ENCODE measurements around the gene ELN.

- no peak for TF ChIP-seq POLR2A (IDR thresholded peaks at IDR 0.05)
- no peak for TF ChIP-seq CTCF (IDR thresholded peaks at IDR 0.05)
Observed at GRCh38 chr7:74049997-74050798, 22.2 kb downstream of the ELN start.
